ENCODE data around the gene CDC42SE2. TPM values are rescaled to one million over a fixed set of nuclear protein-coding genes. Genes with fewer than 3 reads are reported as not detected.

Gene CDC42SE2
- polyA plus RNA-seq, 1 experiment, result 6.7 TPM

DNA sequence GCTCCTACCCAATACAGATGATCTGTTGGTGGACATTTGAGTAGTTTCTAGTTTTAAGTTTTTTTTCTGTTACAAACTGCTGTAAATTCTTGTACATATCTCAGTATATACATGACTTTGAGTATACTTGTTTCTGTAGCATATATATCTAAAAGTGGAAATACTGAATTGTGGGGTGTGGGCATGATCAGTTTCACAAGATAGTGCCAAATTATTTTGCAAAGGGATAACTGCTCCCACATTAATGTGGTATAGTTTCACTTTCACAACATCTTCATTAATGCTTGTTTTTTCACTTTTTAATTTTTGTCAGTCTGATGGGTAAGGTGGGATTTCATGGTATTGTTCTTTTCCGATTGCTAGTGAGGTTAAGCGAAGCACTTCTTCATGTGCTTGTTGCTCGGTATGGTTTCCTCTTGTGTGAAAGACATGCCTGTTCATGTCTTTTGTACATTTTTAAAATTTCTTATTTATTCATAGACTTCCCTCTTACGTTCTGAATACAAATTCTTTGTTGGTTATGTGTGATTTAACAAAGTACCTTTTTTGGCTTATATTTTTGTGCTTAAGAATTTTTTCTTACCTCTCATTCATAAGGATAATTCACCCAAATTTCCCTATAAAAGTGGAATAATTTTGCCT is 103.5 kb downstream of the CDC42SE2 start:
- TF ChIP-seq, protein P1, sequence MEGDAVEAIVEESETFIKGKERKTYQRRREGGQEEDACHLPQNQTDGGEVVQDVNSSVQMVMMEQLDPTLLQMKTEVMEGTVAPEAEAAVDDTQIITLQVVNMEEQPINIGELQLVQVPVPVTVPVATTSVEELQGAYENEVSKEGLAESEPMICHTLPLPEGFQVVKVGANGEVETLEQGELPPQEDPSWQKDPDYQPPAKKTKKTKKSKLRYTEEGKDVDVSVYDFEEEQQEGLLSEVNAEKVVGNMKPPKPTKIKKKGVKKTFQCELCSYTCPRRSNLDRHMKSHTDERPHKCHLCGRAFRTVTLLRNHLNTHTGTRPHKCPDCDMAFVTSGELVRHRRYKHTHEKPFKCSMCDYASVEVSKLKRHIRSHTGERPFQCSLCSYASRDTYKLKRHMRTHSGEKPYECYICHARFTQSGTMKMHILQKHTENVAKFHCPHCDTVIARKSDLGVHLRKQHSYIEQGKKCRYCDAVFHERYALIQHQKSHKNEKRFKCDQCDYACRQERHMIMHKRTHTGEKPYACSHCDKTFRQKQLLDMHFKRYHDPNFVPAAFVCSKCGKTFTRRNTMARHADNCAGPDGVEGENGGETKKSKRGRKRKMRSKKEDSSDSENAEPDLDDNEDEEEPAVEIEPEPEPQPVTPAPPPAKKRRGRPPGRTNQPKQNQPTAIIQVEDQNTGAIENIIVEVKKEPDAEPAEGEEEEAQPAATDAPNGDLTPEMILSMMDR (IDR thresholded peaks at IDR 0.05; ENCODE audit: insufficient read depth, low read depth, low read length), result no peak
- Histone ChIP-seq H3K4me3 (ENCODE audit: low read depth, low read length) (no peak overlapping the region), H3K27me3 (ENCODE audit: control insufficient read depth, insufficient read depth, low read length) (no peaks in the 10 kb centered on the region), H3K36me3 (ENCODE audit: control insufficient read depth, insufficient read depth, low read length) (no peaks in the 10 kb centered on the region)
- ChIA-PET CTCF (interaction anchor here (1.5 to 1.7 kb wide), 2 partner anchors 15 to 16 kb away, joined by 4 to 5 read pairs; no protein-coding TSS in a partner anchor), POLR2A (no interaction called here)
- no peak for DNase-seq (ENCODE audit: low read depth)

DNA sequence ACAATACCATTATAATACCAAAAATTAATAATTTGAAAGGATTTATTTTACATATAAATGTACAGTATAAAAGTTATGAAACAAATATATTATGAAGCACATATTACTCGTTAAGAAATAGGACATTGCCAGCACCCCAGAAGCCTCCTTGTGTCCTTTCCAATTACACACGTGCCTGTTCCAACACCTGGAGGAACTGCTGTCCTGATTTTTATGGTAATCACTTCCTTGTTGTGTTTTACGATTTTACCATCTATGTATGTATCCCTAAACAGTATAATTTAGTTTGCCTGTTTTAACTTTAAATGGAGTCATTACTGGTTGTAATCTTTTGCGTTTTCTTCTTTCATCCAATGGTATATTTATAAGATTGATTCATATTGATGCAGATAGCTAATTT is 105.0 kb downstream of the CDC42SE2 start:
- TF ChIP-seq, protein P1 (IDR thresholded peaks at IDR 0.05; ENCODE audit: insufficient read depth, low read depth, low read length), result no peak
- CTCF ChIA-PET, result interaction anchor here (1.0 kb wide), 2 partner anchors 9 to 19 kb away, joined by 3 to 4 read pairs; no protein-coding TSS in a partner anchor
- Histone ChIP-seq H3K36me3 (ENCODE audit: control insufficient read depth, insufficient read depth, low read length) (no peaks in the 10 kb centered on the region), H3K4me3 (ENCODE audit: low read depth, low read length) (no peak overlapping the region), H3K27me3 (ENCODE audit: control insufficient read depth, insufficient read depth, low read length) (no peaks in the 10 kb centered on the region)
- no peak for DNase-seq (ENCODE audit: low read depth)
- POLR2A ChIA-PET, result no interaction called here

DNA sequence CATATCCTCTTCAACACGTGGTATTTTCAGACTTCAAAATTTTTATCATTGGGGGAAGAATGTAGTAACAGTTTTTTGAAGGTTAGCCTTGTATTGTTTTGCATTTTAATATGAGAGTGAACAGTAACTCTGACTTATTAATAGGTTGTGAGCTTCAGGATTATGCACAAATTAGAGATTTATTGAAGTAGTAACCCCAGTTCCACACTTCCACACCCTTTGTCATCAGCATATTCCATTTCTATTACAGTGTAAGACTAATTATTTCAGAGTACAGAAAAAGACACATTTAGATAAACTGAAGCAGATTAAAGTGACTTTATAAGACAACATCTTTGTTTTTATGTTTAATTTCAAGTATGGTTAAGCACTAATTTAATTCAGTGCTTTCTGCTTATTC is 105.7 kb downstream of the CDC42SE2 start:
- TF ChIP-seq, protein P1 (IDR thresholded peaks at IDR 0.05; ENCODE audit: insufficient read depth, low read depth, low read length), result no peak
- no peaks in the 10 kb centered on the region for H3K27me3 ChIP-seq (ENCODE audit: control insufficient read depth, insufficient read depth, low read length)
- H3K4me3 ChIP-seq (ENCODE audit: low read depth, low read length), result no peak overlapping the region
- CTCF ChIA-PET, result interaction anchor here (1.0 kb wide), 2 partner anchors 9 to 18 kb away, joined by 3 to 4 read pairs; no protein-coding TSS in a partner anchor
- POLR2A ChIA-PET, result no interaction called here
- DNase-seq (ENCODE audit: low read depth), result no peak
- no peaks in the 10 kb centered on the region for H3K36me3 ChIP-seq (ENCODE audit: control insufficient read depth, insufficient read depth, low read length)

DNA sequence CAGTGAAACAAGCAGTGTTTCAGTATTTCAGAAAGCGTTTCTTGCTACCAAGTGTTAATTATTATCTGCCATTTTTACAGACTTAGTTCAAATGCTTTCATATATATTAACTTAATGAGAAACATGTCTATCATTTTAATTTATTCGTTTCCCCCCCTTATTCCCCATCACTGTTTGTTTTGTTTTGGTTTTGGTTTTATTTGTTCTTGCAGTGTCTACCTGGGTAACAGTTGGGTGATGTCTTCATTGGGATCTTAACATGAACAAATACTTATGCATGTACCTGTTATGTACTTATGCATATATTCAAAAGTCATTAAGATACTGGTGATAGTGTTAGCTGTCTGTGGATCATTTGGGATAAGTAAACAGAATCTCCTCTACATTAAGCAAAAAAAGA is 108.0 kb downstream of the CDC42SE2 start:
- H3K36me3 ChIP-seq (ENCODE audit: control insufficient read depth, insufficient read depth, low read length), result no peaks in the 10 kb centered on the region
- no peak for DNase-seq (ENCODE audit: low read depth)
- no peak overlapping the region for H3K4me3 ChIP-seq (ENCODE audit: low read depth, low read length)
- TF ChIP-seq, protein P1 (IDR thresholded peaks at IDR 0.05; ENCODE audit: insufficient read depth, low read depth, low read length), result no peak
- ChIA-PET POLR2A (no interaction called here), CTCF (no interaction called here)
- no peaks in the 10 kb centered on the region for H3K27me3 ChIP-seq (ENCODE audit: control insufficient read depth, insufficient read depth, low read length)

DNA sequence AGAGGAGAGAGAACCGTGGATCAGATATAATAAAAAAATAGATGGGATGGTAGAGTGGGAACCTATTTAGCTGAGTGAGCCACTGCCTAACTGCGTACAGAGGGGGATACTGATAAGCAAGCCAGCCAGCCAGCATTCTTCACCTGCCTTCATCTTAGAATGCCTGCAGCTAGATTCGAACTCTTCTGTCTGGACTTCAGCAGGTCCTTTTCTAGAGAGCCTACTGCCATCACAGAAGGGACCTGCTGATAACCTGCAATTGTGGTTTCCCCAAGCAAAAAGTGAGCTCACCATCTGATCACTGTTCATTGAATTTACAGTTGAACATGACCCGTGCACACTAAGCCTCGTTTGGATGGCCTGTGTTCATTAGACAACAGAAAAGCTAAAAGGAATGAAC is 109.4 kb downstream of the CDC42SE2 start:
- Histone ChIP-seq H3K4me3 (ENCODE audit: low read depth, low read length) (no peak overlapping the region), H3K36me3 (ENCODE audit: control insufficient read depth, insufficient read depth, low read length) (no peaks in the 10 kb centered on the region), H3K27me3 (ENCODE audit: control insufficient read depth, insufficient read depth, low read length) (no peaks in the 10 kb centered on the region)
- CTCF ChIA-PET, result no interaction called here
- TF ChIP-seq, protein P1 (IDR thresholded peaks at IDR 0.05; ENCODE audit: insufficient read depth, low read depth, low read length), result no peak
- DNase-seq (ENCODE audit: low read depth), result no peak
- POLR2A ChIA-PET, result no interaction called here

All from BJ (cell line).